T-helper 22 cell (primary cell): ENCODE measurements around the gene MSRB3.
"Not testable (repeated sequence)": the region's sequence is repeated elsewhere in the genome, so short reads cannot be mapped to it uniquely, and the experiment has no call there.

Experiments
- DNase-seq: peaks from one replicate; pipeline ENCODE4 v3.0.0-alpha.2; 2020; ENCODE audit warnings: low read depth

The MSRB3 gene

DNA sequence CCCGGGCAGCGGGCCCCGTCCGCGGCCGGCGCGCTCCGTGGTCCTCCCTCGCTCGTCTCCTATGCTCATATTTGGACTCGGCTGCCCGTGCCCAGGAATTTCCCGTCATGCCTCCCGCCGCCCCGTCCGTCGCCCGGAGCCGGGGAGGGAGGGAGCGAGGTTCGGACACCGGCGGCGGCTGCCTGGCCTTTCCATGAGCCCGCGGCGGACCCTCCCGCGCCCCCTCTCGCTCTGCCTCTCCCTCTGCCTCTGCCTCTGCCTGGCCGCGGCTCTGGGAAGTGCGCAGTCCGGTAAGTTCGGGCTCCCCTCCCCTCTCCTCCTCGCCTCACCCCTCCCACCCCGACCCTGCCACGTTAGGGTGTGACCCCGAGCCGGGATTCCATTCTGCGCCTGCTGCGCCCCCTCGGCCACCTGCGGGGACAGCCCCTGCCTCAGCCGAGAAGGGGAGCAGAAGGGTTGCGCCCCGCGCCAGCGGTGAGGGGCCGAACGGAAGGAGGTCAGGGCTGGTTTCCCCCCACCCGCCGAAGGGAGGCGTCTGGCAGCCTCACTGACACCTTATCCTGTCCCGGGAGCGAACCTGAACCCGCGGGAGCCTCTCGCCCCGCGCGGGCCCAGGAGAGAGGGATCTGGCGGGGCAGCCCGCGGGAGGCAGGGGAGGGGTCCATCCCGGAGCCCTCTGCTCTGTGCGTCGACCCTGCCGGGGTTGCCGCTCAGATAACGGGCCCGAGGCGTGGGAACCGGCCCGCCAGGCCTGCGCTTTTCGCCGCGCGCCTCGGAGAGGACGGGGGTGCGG is at the start of gene MSRB3:
TSS of gene MSRB3 (plus strand) at position 108 of the 793 bp plus-strand sequence. CDS start 29,897 bp downstream, outside the sequence.
- DNase-seq, result no peak

DNA sequence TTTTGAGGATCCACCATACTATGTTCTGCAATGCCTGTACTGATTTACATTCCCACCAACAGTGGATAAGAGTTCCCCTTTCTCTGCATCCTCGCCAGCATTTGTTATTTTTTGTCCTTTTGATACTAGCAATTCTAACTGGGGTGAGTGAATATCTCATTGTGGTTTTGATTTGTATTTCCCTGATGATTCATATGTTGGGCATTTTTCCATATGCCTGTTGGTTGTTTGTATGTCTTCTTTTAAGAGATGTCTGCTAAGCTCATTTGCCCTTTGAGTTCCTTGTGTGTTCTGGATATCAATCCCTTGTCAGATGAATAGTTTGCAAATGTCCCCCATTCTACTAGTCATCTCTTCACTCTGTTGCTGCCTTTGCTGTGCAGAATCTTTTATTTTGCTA is 49.0 kb upstream of the MSRB3 start:
- DNase-seq, result no peak

DNA sequence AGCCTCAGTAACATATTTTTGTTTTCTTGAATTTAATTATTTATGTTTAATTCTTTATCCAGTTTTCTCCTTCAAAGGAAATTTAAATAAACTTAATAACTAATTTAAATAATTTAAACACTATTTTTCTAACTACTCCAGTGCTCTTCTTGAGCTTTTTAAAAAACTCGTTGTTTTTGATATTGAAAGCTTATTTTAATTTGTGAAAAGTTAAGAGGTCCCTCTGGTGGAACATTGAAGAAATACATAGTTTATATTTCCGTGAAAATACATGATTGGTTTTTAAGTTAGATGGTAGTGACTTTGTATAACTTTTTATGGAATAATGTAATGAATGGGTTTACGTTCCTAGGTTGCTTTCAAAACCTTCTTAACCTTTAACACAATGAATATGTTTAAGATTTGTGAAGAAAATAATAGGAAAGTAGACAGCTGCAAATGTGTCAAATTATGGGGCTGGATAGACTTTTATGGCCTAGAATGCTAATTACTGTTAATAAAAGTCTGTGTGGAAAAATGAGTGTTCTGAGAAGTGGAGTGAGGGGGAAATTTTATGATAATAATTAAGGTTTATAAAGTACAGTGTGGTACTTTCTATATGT is 45.9 kb upstream of the MSRB3 start:
- DNase-seq, result no peak

DNA sequence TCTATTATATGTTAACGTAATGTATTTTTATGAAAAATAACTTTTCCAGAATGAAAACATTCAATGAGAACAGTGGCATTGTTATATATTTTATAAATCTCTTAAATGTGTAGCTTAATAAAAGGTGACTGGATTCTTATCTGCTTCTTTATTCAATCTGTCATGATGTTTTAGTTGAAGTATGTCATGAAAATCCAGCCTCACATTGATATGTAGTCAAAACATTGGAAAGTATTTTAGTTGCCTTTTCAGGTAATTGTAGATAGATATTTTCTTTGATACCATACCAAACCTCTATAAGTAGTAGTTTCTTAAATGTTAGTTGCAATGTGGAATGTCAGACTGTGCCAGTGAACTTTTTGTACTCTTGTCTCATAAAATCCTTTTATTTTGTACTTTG is 41.3 kb upstream of the MSRB3 start:
- DNase-seq, result no peak

DNA sequence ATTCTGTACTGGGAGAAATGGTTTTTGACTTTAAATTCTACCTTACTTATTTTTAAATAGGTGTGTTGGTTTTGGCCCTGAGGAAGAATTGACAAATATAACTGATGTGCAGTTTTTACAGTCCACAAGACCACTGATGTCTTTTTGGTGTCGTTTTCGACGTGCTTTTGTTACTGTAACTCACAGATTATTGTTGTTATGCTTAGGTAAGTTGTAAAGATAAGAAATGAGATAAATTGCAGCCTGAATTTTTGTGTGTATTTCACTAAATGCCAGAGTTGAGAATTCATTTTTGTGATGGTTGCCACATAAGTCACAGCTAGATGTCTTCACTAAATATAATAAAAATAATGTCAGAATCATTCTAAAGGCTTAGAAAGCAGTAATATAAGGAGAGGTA is 39.9 kb upstream of the MSRB3 start:
- no peak for DNase-seq

DNA sequence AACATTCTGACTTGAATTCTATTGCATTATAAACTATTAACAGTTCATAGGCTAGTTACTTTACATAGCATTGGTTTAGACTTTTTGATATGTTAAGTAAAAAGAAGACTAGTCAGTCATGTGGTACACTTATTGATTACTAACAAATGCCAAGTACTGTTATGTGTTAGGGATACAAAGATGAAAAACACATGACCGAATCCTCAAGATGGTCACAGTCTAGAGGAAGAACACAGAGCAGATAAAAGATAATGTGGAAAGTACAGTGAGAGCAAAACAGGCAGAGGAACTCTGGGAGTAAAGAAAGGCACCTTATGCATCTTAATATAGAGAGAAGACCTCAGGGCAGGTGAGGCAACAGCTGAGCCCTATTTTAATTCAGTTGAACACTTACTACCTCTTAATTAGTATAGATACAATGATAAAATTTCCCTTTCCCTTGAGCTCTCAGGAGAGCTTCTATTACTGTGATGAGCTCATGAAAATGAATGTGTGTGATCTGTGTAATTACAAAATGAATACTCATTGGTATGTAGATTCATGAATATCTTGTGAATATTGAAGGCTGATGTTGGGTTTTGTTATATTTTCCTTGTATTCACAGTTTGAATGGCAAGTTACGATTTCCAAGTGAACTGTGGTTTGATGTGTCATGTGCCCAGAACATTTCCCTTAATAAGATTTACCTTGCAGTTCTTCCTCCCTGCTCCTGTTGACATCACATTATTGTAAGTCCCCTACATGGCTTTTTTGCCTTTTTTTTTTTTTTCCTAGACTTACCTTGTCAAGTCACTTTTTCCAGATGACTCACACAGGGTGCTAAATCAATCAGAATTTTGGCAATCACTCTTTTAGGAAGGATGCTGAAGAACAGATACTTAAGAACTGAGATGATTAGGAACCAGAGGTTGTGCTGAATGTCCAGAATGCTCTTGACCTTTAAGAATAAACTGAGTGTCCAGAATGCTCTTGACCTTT is 29.5 kb upstream of the MSRB3 start:
- no peak for DNase-seq

DNA sequence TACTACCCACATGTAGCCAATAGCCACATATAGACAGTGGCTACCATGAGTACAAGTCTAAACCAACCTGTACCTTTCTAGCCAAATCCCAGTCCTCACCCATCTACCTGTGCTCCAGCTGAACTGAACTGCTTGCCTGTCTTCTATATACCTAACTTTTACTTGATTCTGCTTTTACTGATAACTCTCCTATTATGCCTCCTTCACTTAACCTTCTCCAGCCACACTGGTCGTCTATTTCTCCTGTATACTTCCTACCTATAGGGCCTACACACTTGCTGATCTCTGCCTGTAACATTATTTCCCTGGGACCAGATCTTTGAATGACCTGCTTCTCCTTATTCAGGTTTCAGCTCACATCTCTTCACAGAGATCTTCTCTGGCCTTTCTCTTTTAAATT is 26.0 kb upstream of the MSRB3 start:
- DNase-seq, result no peak

DNA sequence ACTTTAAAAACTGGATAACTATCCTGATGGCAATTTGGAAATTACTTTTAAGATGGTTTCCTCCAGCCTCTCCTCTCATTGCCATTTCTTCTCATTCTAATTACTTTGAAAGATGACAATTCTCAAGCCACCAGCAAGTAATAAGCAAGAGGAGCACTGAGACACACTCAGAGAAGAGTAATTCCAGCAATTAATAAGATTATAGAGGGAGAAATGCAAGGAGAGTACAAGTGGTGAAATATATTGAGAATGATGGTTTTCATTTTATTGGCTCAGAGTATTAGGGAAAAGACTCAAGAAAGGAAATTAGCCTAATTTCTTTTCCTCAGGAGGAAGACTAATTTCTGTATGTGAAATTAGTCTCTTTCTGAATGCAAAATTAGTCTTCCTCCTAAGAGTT is 20.5 kb upstream of the MSRB3 start:
- DNase-seq, result no peak

DNA sequence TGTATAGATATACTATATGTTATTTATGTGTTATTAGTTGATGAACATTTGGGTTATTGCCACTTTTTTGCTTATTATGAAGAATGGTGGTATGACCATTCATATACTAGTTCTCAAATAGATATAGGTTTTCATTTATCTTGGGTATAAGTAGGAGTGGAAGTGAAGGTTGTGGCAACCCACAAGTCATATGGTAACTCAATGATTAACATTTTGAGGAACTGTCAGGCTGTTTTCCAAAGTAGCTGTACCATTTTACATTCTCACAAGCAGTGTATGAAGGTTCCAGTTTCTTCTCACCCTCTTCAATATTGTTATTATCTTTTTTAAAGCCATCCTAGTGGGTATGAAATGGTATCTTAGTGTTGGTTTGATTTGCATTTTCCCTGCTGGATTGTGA is 19.0 kb upstream of the MSRB3 start:
- DNase-seq, result no peak

DNA sequence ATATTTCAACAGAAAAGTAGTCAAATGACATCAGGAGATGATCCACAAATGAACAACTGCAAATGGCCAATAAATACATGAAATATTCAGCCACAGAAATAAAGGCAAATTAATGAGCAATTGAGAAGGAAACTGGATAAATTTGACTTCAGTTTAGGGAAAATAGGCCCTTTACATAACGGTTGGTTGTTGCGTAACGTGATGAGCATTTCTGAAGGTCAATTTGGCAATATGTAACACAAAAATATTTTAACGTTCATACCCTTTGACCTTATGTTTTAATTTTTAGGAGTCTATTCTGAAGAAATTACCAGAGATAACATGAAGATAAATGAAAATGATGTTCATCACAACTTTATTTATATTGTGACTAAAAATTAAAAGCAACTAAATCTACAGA is 14.7 kb upstream of the MSRB3 start:
- no peak for DNase-seq

DNA sequence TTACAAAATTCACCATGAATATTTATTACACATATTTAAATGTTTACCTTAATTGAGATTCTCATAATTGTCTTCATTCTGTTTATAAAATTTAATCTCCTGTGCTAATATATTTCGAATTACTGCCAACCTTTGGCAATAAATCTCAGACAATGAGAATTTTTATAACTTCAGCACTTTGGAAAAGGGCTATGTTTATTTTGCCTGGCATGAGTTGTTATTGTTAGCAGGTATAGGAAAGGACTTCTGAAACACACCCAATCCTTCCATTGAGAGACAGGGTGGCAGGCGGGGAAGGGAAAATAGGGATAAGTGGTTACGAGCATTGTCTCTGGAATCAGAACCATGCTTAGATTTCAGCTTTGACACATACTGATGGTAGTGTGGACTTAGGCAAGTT is 12.1 kb upstream of the MSRB3 start:
- DNase-seq, result no peak

DNA sequence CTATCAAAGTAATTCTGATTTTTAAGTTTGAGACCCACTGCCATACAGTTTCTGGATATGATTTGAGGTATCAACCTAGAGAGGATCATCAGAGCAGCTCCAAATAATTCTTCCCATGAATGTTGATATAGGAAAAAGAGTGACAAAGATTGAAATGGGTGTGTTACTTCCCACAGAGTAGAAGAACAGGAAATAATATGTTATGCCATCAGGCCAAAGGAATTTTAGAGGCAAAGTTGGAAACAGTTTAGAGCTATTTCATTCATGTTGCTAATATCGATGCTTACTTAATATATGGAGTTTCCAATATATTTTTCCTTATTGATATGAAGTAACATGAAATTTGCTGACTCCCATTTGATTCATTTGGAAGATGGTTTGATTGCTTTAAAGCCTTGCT is 8.9 kb upstream of the MSRB3 start:
- DNase-seq, result no peak

DNA sequence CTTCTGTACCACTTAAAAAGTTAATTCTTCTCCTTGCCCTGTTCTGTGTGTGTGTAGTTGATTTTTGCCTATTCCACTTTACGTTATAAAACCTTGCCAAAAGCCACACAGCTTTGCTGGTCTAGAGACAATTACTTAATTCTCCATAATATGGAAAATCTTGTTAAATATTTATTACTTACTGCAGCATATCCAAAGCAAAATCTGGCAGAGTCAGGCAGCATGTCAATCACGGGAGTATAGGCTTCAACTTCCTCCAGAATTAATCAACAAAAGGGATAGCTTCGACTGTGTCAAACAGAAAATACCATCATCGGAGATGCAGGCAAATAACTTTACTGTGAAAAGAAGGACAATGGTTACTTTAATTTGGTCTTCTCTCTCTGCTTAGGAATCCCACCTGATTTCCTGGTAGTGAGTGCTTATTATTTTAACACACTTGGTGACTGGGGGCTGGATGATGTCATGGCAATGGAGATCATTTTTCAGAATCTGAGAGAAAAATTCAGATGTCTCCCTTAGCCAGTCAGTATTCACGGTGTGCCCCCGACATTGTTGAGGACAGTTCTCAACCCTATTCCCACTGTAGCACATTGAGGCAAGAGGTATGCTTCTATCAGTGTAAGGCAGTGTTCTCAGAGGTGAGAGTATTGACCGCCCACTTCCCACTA is 3.7 kb upstream of the MSRB3 start:
- DNase-seq, result no peak

DNA sequence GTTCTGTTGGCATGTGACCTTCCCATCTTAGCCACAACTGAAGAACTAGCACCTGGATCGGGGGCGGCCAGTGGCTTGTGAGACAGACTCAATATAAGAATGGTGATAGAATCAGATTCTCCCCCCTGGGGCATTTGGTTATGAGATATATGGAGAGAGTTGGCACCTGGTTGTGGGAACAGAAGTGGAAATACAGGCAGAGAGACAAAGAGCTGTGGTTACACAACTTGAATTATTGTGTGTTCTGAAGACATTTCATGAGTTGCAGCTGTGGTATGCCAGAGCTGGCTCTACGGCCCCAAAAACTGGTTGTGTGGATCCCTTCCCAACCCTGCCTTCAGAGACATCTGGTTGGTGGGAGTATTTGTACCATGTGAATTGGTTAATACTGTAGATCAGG is 2.9 kb upstream of the MSRB3 start:
- DNase-seq, result no peak

DNA sequence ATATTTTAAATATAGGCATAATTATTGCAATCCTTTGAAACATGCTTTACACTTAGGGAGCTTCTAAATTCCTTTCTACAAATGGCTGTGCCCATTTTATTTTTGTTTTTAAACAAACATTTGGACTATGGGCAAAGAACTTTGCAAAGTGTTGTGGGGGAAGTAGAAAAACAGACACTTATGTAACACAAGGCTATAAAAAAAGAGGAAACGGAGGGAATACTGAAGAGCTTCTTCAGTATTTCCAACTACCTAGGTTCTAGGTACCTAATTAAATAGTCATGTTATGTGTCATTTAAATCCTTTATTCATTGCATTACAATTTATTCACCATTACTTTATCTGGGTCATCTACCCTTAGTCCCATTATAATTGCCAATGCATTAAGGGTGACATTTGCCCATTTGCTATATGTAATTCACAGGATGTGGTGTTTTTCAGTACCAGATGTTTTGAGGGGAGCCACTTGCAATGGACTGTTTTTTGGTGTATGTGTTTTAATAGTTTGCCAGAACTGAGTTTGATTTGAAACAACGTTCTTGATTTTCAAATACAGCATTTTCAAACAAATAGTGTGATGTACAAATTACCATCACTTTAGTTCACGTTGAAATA is 1.5 kb upstream of the MSRB3 start:
- no peak for DNase-seq

DNA sequence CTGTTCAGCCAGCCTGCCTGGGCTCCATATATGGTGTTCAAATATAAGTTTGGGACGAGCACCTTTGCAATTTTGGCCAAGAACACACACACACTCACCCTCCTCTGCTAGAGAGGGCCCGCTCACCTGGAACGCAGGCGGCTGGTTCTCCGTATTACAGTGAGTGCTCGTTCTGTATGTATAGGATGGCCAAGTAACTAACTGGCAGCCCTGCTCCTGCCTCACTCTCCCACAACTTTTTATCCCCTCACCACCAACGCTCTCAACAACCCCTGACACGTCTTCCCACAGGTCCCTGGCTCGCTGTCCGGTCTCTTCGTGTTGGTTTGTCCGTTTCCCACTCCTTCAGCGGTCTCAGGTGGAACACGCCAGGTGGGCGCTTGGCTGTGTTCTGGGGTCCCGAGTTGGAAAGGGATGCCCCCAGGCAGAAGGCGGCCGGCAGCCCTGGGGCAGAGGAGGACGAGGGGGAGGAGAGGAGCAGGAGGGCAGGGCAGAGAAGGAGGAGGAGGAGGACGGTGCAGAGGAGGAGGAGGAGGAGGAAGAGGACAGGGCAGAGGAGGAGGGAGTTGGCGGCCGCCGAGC is 398 bp upstream of the MSRB3 start:
- DNase-seq, result no peak

DNA sequence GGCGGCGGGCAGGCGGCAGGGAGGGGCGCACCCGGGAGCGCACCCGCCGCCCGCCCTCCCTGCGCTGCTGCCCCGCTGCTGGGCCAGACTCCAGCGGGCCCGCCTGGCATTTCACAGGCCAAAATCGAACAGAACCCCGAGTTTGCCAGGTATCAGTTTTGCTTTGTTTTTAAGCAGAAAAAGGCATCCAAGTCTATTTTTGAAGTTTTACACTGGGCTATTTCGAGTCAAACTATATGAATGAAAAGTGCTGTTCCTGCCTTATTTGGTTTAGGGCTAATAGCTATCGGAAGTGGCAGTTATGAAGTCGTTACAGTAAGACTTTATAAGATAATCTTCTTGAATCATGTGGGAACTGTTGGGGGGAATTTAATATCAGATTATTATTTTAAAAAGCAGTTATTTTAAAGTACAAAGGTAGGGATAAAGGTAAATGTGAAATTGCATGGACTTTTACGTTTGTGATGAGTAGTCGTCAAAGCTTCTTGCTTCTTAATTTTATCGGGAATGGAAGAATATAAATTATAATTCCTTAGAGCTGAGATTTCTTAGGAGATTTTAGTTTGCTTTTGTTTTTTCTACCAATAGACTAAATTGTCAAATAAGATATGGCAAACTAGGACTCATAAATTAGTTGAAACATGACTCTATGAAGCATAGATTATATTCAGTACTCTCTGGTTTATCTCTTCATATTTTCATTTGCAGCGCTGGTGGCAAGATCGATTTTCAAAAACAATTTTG is 1.1 kb downstream of the MSRB3 start:
- no peak for DNase-seq

DNA sequence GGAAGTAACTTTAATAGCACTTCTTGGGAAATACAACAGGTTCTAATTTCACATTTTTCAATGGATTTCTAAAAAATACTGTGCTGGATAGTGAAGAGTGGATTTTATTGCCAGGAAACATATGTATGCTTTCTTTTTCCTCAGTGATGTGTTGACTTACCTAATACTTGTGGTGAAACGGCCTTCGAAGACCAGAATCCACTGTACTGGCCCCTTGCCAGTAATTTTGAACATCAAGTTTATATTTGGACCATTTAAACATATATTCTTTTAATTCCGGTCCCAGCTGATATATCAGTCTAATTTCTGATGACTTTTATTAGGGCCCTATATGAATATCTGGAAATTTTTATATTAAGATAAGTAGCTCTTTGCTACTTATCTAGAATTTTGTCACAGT is 1.8 kb downstream of the MSRB3 start:
- no peak for DNase-seq

DNA sequence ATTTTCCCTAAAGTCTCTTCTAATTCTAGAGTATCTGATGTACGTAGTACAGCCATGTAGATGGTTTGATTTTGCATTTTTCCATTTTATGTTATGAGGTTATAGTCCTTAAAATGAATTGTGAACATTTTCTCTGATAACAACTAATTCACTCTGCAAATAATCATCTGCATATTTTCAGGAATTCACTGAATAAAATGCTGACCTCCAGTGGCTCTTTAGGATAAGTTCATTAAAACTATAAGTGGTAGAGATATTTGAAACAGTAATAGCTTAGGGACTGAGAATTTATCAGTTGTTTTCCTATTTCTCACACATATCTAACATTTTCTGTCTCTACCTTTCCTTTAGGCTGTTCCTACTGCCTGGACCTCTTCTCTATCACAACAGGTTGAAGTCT is 4.4 kb downstream of the MSRB3 start:
- no peak for DNase-seq

DNA sequence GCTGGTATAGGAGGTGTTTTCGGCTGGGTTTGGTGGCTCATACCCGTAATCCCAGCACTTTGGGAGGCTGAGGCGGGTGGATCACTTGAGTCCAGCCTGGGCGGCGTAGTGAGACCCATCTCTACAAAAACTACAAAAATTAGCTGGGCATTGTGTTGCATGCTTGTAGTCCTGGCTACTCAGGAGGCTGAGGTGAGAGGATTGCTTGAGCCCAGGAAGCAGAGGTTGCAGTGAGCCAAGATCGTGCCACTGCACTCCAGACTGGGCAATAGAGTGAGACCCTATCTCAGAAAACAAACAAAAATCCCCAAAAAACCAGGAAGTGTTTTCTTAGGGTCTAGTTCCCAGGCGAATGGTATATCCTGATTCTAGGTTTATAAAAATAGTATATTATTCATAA is 7.0 kb downstream of the MSRB3 start:
- not testable (repeated sequence) for DNase-seq

DNA sequence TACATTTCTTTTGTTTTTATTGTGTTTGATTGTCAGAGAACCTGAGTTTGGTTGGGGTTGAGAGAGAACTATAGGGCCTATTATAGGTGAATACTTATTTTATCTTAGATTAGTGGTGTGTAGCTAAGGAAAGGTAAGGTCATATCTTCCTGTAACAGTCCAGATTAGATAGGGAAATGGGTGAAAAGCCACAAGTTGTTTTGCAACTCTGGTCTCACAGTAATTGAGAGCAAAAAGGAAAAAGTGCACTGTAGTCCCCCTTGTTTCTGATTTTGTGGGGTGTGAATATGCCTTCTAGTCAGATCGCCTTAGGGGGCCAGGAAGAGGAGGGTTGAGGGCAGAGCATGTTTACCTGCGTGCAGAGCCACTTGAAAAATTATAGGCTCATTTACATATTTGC is 8.9 kb downstream of the MSRB3 start:
- no peak for DNase-seq
